ENCODE results near the gene CUX1.

Gene CUX1

DNA sequence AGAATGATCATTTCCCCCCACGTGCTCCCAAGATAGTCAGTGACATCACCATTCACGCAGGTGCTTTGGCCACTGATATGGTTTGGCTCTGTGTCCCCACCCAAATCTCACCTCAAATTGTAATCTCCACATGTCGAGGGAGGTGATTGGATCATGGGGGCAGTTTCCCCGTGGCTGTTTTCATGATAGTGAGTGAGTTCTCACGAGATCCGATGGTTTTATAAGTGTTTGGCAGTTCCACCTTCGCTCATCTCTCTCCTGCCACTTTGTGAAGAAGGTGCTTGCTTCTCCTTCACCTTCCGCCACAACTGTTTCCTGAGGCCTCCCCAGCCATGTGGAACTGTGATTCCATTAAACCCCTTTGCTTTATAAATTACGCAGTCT is 263.8 kb downstream of the CUX1 start:
- no peak for DNase-seq

DNA sequence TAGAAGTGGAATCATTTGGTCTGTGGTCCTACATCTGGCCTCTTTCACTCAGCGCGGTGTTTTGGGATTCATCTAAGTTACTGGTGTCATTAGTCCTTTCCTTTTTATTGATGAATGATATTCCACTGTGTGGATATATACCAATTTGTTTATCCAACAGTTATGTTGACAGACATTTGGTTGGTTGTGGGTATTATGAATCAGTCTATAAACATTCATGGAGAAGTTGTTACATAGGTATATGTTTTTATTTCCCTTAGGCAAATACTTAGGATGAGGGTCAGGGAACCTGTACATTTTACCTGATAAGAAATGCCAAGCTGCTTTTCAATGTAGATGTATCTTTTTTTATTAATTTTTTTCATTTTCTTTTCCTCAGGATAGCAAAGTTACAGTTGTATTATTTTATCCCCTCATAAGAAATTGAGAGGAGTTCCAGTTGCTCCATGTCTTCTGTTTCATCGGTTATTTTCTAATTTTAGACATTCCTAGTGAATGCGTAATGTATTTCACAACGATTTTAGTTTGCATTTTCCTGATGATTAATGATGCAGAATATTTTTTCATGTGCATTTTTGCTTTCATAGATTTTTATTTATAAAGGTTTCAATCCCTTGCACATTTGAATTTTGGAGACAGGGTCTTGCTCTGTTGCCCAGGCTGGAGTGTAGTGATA is 265.4 kb downstream of the CUX1 start:
- DNase-seq: no peak

- DNase-seq: no peak
These were observed 267.9 kb downstream of the CUX1 start for GRCh38 chr7:102085218-102085772.

- no peak for DNase-seq
These were observed 272.0 kb downstream of the CUX1 start for GRCh38 chr7:102089175-102090098.

DNA sequence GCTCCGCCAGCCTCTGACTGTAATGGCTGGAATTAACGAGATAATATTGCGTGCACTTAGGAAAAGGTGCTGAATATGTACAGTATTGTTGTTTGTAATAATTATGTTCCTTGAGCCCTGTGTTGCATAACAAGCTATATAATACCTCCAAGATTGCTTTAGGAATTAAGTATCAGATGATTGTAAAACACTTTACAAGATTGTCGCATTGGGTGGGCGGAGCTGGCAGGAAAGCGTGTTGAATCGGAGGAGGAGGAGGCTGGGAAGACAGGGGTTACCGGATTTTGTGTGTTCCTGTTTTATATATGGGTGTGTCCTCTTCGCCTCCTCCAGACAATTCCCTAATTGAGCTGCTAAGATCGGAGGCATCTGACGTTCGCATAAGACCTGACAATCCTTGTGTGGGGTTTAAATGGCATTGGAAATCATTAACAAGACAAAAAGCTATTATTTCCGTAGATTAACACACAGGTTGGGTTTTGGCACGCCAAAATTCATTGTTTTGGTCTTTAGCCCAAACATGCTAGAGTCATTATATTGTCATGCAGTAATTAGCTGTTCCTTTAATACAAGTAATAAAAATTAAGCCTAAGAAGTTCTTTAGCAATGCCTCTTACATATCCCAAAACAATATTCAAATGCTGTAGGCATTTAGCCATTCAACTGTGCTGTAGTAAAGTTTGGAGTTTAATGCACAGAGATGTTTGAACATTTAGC is 276.3 kb downstream of the CUX1 start:
- DNase-seq: no peak

DNA sequence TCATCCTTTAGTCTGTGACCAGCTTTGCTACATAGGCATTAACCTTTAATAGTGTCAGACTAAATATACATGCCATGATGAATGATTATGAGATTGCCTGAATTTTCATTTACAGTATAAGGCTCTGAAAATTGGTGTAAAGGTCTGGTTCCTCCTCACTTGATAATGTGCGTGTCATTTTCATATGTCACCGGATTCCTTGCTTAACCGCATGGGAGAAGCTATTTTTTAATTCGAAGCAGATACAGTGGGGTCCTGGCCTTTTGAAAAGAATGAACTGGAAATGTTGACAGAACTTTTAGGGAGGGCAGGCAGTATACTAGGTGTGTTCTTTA is 276.9 kb downstream of the CUX1 start:
- no peak for DNase-seq

- DNase-seq: no peak
These were observed 278.0 kb downstream of the CUX1 start for GRCh38 chr7:102095321-102096011.

DNA sequence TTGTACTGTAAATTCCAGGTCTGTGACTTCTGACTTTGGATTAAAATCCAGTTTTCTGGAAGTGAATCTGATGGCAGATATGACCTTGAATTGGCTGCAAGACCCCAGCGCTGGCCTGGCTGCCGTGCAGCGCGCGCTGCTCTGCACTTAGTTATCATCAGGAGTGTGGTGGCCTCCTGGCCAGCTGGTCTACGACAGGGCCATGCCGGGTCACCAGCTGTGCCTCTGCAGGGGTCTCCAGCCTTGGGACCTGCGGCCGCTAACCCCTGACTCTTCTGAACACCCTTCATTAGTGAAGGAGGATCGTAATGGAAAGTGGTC is 278.5 kb downstream of the CUX1 start:
- DNase-seq: no peak

DNA sequence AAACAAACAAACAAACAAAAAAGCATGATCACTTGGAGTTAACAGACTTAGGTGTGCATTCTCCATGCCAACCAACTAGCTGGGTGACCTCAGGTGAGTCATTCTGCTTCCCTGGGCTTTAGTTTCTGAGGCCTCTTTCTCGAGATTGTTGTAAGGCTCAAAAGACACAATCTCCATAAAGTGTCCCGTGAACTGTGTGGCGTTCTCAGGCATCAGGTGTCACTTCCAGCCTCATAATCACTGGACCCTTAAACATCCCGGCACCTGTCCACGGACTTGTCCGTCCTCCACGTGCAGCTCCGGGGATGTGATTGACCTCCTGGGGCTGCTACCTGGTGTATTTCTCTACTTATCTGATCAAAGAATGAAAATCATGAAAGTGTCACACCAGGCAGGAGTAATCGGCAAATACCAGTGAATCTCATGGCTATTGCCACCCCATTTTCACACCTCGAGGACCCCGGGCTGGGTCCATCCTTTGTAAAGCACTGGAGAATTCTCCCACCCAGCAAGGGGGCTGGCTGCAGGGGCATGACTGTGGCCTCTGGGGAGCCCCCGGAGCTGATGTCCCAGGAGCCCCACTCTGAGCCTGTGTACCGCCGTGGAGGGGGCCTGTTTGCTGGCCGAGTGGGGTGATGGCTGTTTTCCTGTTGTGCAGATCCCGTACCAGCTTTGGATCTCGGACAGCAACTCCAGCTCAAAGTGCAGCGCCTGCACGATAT is 279.4 kb downstream of the CUX1 start:
- no peak for DNase-seq

DNA sequence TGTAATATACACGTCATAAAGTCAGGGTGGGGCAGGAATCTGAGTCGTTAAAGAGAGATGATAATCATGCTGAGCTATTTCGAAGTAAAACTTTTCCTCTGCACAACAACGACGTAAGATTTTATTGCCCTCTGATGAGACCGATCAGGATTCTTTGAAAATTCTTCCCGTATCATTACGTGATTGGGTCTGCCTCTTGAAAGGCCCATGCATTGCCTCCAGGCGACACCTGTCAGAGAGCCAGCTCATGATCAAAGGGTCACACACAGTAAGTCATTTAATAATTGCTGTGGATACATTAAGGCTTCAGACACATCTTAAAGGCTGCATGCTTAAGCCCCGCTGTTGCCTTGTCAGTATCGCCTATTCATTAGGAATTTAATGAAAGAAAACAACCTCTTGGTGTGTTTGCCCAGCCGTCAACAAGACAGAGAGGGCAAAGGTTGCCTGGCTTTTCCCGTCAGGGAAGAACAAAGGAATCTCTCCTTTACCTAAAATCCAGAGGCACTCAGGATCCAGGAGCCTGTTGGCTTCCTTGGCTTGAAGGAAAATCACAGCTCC is 280.3 kb downstream of the CUX1 start:
- no peak for DNase-seq

DNA sequence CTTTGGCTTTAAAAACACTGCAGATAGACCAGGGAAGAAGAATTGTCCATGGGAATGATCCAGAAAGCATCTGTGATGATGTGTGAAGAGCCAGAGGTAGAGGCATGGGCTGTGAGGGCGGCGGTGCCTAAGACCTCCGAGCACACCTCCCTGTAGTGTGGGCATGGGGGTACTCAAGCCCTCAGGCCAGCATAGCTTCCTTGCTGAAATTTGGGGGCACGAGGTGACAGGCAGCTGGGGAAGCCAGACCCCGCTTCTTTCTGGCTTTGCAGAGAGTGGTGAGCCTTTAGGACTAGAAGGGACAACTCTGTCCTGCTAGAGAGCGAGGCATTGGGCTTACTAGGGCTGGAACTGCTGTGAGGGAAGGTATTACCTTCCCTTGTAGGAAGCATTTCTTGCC is 281.6 kb downstream of the CUX1 start:
- no peak for DNase-seq

DNA sequence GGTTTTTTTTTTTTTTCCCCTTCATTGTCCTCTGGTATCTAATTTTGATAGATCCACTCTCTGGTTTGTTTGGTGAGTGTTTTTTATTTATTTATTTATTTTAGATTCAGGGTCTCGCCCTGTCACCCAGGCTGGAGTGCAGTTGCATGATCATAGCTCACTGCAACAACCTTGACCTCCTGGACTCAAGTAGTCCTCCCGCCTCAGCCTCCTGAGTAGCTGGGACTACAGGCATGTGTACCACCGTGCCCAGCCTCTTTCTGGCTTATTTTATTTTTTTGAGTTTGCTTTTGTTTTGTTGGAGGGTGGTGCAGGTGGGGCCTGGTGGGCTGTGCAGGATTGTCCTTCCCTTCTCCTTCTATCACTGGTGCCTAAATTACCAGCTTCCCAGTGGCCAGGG is 282.0 kb downstream of the CUX1 start:
- DNase-seq: no peak

DNA sequence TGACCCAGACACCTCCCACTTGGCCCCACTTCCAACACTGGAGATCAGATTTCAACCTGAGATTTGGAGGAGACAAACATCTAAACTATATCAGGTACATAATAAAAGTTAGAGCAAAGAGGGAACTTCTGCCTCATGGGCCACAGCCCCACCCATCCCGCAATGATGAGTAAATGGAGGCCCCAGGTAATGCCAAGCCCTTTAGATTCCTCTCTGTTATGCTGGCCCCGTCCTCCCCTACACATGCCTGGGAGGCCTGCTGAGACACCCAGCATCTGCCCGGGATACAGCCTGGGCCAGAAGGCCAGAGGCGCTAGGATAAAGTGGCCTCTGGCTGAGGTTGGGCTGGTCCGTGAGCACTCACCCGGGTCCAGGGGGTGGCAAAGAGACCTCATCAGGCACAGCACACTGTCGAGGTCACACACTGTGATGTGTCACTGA is 283.7 kb downstream of the CUX1 start:
- no peak for DNase-seq

GRCh38 chr7:102101926-102102325 is 284.5 kb downstream of the CUX1 start:
- DNase-seq: no peak

GRCh38 chr7:102103027-102103372 is 285.6 kb downstream of the CUX1 start:
- no peak for DNase-seq

GRCh38 chr7:102104245-102104644 is 286.8 kb downstream of the CUX1 start:
- DNase-seq: no peak

GRCh38 chr7:102106625-102107024 is 289.2 kb downstream of the CUX1 start:
- no peak for DNase-seq

GRCh38 chr7:102107474-102108104 is 290.2 kb downstream of the CUX1 start:
- DNase-seq: no peak

- no peak for DNase-seq
These were observed 293.9 kb downstream of the CUX1 start for GRCh38 chr7:102111061-102112041.

- DNase-seq: no peak
These were observed 297.8 kb downstream of the CUX1 start for GRCh38 chr7:102115181-102115580.

All from AML-193 (cell line).